ENCODE data around the gene BORCS5.
A peak's percentile ranks its signal among the peaks of the same experiment; 100 is the strongest.
"Not testable (repeated sequence)": the region's sequence is repeated elsewhere in the genome, so short reads cannot be mapped to it uniquely, and the experiment has no call there.

BORCS5 gene

DNA sequence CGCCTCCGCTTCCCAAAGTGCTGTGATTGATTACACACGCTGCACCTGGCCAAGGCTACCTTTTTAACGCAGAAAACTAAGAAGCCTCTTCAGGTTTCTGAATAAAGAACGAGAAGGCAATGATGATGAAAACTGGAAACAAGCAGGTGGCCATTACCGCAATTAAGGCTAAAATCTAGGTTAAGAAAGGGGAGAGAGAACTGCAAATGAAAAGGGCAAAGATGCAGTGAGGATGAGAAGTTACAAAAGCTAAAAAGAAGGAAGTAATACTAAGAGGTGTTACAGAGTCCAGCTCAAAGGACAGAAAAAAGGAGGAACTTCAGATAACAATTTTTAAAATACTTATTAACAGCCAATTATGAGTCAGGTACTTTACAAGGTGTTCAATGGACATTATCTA, 126.1 kb downstream of the BORCS5 start:
- FAIRE-seq: no peak
- no peak for DNase-seq (ENCODE audit: low spot score)

DNA sequence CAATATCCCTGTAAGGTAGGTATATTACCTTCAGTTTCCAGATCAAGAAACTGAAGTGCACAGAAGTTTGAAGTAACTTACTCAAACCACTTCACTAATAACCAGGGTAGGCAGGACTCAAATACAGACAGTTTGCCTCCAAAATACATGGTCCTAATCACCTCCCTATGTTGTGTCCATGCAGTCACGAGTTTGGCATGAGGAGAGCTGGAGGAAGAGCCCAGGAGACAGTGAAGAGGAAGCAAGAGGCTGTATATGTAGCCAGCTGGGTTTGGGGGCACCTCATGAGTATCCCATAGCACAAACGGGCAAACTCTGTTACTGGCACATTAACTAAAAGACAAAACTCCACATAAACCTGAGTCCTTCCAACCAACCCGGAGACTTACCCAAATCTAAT, 126.6 kb downstream of the BORCS5 start:
- no peak for FAIRE-seq
- DNase-seq (ENCODE audit: low spot score): no peak

DNA sequence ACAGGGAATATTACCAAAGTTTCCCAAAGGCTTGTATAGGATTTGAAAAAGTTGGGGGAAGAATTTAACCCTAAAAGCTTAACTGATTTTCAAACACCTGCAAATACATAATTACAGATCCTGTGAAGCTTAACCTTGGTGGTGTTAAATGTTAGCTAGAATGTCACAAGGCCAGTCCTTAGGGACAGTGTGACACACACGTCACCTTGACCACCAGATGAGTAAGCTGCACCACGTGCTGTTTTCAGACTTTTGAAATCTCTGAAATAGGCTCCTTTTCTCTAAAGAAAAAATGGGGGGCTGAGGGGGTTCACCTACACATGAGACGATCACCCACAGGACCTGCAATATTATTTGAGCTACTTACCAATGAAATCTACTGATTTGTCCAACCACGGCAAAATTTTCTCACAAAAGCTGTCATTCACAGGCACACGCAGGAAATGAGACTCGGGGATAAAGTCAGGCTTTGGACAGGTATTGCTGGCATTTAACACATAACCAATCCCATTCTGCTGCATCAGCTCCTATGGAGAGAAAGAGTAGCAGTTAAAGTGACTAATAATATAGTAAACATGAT, 129.9 kb downstream of the BORCS5 start:
- peak; percentile 31 for DNase-seq (ENCODE audit: low spot score)
- peak; percentile 63 for FAIRE-seq

DNA sequence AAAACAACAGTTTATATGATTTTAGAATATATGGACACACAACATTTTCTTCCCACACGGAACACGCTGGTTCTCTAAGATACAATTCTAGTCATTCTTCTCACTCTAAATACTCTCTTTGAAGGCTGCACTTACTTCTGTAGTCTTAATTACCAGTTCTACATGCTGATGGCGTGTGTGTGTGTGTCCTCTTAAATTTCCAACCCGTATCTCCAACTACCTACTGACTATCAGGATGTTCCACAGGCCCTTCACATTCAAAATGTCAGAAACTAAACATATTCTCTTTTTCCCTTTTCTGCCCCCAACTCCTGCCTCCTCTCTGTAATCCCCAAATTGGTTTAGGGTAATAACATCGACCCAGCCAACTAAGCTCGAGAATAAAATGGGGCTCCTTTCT, 130.6 kb downstream of the BORCS5 start:
- DNase-seq (ENCODE audit: low spot score) (no peak), FAIRE-seq (no peak)

DNA sequence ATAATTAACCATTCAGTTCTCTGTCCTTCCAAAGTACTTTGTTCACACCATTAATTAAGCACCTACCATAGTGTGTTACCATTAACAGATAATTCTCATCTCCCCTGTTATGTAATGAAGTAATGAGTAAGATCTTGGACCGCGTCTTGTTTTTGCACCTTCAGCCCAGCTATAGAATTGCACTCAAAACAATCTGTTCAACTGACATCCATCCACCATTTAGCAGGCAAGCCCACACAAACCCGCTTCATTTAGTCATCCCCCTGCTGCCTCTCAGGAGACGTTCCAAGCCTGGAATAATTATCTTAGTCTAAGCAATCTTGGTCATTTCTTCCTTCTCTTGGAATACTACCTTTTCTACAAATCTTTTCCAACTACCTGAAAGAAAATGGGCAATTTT, 131.4 kb downstream of the BORCS5 start:
- DNase-seq (ENCODE audit: low spot score) (no peak), FAIRE-seq (no peak)

DNA sequence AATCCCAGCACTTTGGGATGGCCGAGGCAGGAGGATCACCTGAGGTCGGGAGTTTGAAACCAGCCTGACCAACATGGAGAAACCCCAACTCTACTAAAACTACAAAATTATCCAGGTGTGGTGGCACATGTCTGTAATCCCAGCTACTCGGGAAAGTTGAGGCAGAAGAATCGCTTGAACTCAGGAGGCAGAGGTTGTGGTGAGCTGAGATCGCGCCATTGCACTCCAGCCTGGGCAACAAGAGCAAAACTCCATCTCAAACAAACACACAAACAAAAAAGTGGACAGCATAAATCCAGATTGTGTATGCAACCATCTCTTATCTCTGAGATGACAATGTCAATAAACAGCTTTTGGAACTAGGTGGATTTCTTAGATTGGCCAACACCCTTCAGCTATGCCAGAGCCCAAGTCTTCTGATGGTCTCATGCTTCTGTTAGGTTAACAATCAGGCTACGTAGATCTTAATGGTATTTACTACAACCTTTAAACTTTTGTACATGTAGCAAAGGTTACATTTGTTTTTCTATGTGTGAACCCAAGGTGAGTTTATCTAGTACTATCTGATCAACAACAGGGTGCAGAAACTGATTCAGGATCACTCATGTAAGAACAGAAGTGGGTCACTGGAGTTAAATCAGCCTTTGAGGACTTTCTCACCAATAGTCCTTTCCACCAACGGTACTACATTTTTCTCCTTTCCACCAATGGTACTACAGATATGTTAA, 132.1 kb downstream of the BORCS5 start:
- FAIRE-seq: no peak

DNA sequence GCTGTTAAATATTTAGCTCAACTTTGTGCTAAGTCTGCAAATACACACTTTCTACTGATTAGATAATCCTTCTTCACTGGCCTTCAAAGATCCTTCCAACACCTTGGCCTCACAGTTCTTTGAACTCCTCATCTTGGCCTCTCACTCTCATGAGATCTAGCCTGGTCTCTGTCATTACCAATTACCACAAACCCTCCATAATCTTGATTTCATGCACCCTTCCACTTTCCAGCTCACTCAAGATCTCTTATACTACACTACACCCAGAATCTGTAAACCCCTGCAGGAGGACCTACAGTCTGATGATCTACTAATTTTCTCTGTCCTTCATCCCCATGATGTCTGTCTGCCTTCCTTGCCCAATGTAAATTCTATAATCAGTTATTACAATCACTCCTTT, 134.7 kb downstream of the BORCS5 start:
- FAIRE-seq: no peak

More for the DNA sequence above, 132.1 kb downstream of the BORCS5 start:
- DNase-seq (ENCODE audit: low spot score): no peak

DNA sequence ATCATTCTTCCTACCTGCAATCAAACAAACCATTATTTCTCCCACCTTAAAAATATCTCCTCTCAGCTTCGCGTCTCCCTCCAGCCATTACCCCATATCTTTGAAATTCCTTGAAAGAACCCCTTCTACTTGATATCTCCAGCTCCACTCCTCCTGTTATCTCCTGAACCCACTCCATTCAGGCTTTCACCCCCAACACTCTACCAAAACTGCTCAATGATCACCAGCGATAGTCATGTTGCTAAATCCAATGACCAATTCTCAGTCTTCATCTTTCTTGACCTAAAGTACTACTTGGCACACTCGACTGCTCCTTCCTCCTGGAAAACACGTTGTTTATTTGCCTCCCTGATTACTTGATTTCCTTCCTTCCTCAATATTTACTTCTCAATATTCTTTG, 135.7 kb downstream of the BORCS5 start:
- FAIRE-seq (no peak), DNase-seq (ENCODE audit: low spot score) (no peak)

More for the DNA sequence above, 134.7 kb downstream of the BORCS5 start:
- no peak for DNase-seq (ENCODE audit: low spot score)

DNA sequence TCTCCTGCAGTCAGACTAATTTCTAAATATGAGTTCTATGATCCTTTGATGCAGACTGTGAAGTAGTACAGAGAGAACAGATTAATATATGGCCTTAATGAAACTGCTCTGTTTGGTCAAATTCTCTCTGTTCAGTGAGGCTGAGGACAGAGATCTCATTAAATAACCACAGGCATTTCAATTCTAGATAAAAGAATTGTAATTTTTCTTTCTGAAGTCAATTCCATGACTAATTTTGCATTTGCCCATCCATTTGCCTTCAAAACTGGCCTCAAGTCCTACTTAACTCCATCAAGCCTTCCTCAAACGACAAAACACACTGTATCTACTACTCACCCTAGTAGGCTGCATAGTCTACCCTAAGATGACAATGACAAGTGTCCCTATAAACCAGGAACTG, 138.7 kb downstream of the BORCS5 start:
- DNase-seq (ENCODE audit: low spot score) (no peak), FAIRE-seq (no peak)

DNA sequence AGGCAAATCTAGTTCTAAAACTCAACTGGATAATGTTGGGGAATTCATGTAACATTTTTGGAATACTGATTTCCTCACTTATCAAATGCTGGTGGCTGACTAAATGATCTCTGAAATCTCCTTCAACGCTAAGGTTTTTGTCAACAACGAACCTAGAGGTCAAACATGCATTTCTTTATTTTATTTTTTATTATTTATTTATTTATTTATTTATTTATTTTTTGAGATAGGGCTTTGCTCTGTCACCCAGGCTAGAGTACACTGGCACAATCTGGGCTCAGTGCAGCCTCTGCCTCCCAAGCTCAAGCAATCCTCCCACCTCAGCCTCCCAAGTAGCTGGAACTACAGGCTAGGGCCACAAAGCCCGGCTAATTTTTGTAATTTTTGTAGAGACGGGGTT, 141.3 kb downstream of the BORCS5 start:
- no peak for FAIRE-seq
- no peak for DNase-seq (ENCODE audit: low spot score)

DNA sequence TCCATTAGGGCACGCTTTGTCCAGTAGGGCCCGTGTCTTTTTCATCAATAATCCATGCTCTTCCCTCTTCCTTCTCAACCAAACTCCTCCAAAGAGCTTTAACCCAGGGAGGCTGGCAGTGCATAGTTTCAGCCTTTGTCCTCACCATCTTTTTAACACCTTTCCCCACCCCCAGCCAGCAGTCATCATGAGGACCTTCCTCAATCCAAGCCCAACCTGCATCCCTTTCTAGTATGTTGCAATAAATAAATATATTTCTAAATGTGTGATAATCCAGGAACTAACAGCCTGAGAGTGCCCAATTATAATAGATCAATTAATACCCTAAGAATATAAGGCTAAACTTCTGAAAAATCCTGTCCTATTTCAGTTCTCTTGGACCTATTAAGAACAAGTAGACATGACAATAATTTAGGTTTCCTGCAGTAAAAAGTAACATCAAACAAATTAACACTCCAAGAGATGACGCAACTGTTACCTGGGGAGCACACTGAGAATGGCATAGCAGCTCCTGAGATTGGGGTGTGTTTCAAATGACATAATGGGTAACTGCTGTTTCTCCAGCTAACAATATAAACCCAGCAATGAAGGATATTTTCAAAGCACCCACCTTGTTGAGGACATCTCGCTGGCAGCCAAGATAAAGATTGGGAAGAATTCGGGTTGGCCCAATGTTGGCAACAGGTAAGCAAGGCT, 143.2 kb downstream of the BORCS5 start:
- DNase-seq (ENCODE audit: low spot score) (no peak), FAIRE-seq (no peak)

DNA sequence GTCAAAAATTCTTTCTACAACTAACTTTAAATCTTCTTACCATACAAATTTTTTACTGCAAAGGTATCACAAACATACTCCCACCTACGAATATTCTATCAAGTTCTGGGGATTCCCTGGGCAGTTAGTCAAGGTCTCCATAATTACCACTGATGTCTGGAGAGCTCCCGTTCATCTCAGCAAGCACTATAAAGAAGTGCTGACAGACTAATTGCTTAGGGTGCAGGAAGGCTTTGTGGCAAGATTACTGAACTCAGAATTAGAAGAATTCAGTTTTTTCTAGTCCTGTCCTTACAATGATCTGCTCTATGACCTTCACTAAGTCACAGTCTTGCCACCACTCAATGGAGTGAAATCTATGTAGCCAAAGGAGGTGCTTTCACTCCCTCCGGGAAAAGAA, 144.2 kb downstream of the BORCS5 start:
- DNase-seq (ENCODE audit: low spot score) (no peak), FAIRE-seq (no peak)

DNA sequence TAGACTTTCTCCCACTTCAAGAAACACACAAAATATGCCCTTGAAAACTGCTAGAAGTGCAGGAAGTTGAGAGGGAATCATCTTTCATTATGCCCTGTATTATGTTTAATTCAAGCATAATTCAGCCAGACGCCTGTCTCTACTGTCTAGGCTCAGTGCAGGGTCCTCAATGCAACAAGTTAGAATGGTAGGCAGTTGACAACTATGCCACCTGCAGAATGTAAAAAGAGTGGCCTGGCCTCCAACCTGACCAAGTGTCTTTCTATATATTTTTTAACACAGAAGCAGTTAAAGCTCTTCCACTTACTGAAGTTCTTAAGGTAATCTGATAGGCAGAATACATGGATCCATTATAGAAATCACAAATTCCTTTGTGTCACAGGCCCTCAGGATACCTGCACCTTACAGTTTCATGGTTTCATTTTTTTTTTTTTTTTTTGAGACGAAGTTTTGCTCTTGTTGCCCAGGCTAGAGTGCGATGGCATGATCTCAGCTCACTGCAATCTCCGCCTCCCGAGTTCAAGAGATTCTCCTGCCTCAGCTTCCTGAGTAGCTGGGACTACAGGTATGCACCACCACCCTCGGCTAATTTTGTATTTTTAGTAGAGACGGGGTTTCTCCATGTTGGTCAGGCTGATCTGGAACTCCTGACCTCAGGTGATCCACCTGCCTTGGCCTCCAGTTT, 145.4 kb downstream of the BORCS5 start:
- DNase-seq (ENCODE audit: low spot score); FAIRE-seq: not testable (repeated sequence)

DNA sequence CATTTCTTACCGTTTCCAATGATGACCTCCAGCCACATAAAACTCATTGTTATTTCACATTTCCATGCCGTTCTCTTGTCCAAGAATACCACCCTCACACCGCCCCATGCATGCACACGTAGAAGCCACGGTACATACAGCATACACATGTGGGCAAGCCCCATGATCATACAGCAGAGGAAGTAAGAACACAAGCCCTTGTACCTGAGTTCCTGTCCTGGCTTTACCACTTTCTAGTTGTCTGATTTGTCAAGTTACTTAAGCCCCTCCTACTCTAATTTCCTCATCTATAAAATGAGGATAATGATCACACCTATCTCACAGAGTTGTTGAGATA, 145.9 kb downstream of the BORCS5 start:
- DNase-seq (ENCODE audit: low spot score) (no peak), FAIRE-seq (no peak)

DNA sequence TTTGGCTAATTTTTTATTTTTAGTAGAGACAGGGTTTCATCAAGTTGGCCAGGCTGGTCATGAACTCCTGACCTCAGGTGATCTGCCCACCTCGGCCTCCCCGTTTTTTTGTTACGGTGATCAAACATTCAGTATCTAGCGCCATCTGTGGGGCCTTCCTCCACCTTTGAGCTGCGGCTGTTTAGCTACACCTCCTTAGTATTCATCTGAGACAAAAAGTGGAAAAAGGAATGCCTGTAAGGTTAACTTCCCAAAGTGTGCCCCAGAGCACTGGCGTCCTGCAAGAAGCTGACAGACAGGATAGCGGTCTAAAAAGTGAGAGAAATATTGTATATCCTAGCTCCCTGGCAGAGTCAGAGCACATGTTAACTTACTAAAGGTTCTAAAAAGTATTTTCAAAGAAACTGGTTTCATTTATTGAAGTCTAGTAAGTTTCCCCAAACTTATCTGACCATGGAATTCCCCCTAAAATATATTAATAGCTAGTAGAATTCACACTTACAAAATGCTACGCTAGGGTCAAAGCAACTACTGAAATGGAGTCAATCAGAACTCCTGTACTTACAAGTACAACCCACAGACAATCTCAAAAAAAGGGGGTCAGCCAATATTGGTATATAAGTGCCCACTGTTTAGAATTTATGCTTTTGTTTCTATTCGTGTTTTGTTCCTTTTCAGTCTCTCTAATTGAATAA, 146.7 kb downstream of the BORCS5 start:
- no peak for DNase-seq (ENCODE audit: low spot score)
- FAIRE-seq: no peak

DNA sequence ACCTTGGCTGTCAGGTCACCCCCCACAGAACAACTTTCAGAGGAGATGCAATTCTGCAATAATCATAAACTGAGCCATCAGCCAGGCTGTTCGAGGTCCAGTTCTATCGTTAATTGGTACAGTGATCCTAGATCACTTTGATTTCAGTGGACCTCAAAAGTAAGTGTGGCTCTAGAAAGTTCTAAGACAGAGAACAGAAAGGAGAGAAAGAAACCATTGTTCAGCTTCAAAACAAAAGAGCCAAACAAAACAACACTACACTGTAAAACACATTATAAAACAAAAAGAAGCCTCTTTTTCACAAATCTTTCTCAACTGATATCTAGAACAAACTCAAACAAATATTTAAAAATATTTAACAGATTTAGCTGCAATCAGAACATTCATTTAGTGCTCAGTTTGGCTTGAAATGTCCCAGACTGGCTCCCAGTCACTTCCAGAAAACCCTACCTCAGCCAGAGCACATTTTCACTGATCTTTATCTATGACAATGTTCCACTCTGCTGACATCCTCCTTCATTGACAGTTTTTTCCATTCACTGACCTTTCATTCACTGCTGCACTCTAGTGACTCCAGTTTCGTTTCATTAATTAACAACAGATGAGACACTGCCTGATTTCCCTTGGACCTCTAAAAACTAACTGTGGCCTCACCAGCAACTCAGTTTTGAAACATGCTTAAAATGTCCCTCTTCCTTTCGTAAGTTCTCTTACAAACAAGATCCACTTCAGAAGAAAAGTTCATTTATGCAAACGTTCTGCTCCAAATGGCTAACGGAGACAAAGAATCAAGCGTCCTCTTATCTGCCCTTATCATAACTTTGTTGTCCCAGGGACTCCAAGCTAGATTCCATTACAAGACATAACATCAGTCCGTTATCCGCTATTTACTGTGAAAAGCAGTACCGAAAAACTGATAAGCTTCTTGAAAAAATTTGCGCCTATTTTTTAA, 148.9 kb downstream of the BORCS5 start:
- FAIRE-seq (peak; percentile 85), DNase-seq (ENCODE audit: low spot score) (peak; percentile 62)

DNA sequence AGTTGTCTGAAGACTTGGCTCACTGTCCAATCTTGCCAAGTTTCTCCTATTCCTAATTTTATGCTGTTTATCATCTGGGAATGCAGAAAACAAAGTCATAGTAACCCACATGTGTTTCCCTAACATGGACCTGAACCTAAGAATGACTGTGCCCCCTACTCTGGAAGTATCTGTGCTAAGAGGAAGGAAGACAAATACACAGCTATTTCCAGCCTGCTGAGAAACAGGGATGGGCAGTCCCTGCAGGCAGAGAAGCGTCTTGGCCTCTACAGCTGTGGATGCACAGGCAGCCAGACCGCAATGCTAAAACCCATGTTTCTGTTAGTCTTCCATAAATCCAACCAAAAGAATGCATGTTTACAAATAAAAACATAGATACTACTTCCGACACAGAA, 149.6 kb downstream of the BORCS5 start:
- FAIRE-seq (no peak), DNase-seq (ENCODE audit: low spot score) (no peak)

DNA sequence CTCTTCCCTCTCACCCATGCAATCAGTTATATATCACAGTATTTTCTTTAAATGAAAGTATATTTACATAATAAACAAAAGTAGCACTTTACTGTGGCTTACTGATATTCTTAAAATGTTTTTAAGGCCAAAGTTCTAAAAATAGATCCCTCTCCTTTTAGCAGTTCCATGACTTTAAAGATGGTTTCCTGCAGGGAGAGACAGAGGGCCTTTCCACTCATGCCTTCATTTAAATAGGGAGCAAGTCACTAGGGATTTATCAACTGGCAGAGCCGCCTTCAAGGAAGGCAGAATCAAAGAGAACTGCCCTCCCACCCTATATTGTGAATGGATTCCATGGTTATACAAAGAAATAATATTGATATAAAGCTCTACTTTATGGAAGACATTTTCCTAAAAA, 150.2 kb downstream of the BORCS5 start:
- DNase-seq (ENCODE audit: low spot score) (no peak), FAIRE-seq (no peak)

DNA sequence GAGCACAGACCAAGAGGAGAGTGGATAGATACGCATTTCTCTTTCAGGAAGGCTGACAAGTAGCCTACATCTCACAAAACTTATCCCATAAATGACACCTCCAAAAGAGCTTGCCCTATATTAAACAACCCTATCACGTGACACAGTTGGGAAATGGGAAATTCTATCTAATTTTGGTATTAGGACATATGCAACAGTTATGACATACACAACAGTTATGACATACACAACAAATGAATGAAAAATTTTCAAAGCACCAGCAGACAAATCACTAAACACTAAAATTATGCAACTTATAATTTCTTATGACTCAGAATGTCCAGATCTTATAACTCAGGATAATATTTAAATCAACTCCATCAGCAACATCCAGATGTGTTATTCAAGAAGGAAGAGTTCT, 151.7 kb downstream of the BORCS5 start:
- FAIRE-seq (no peak), DNase-seq (ENCODE audit: low spot score) (no peak)

DNA sequence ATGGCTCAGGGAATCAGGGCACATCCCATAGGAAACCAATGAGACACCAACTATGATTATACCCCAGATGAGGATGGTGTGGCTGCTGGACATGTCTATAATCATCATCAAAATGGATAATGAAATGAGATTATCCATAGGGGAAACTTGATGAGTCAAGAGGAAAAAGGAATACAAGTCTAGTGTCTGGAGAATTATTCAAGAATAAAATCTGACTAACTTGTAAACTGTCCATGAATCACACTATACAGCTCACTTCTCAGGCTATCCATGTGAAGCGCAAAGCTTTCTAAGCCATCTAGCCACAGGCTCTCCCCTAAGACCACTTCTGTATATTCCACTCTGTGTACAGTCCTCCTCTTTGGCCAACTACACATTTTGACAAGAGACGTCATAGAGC, 153.3 kb downstream of the BORCS5 start:
- FAIRE-seq (peak; percentile 88), DNase-seq (ENCODE audit: low spot score) (peak; percentile 87)

DNA sequence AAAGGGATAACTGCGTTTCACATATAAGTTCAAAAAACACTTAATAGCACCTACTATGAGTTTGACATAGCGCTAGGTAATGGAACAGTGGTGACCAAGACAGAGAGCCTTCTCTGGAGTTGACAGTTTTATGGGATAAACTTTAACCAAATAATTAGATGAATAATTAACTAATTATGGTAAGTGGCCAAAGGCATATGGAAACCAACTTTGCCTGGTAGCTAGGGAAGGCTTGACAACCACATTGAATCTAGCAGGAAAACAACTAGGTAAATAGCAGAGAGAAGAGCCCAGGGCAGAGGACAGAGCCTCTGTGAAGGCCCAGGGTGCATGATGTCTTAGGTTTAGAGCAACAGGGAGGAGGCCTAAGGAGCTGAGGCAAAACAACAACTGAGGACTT, 153.7 kb downstream of the BORCS5 start:
- no peak for DNase-seq (ENCODE audit: low spot score)
- no peak for FAIRE-seq

Data from RCC 7860 (cell line).